HG02610 (cell line): Measurements from ENCODE around the gene KRT78.
A peak's percentile ranks its signal among the peaks of the same experiment; 100 is the strongest.
"Not testable (repeated sequence)": the region's sequence is repeated elsewhere in the genome, so short reads cannot be mapped to it uniquely, and the experiment has no call there.

Source experiments
- ATAC-seq: cut with Tn5 transposase; IDR thresholded peaks from one replicate; pipeline ENCODE4 v1.9.1; 2021; ENCODE audit warnings: mild to moderate bottlenecking, moderate library complexity; ENCODE audit not compliant: unreplicated experiment

The KRT78 gene

DNA sequence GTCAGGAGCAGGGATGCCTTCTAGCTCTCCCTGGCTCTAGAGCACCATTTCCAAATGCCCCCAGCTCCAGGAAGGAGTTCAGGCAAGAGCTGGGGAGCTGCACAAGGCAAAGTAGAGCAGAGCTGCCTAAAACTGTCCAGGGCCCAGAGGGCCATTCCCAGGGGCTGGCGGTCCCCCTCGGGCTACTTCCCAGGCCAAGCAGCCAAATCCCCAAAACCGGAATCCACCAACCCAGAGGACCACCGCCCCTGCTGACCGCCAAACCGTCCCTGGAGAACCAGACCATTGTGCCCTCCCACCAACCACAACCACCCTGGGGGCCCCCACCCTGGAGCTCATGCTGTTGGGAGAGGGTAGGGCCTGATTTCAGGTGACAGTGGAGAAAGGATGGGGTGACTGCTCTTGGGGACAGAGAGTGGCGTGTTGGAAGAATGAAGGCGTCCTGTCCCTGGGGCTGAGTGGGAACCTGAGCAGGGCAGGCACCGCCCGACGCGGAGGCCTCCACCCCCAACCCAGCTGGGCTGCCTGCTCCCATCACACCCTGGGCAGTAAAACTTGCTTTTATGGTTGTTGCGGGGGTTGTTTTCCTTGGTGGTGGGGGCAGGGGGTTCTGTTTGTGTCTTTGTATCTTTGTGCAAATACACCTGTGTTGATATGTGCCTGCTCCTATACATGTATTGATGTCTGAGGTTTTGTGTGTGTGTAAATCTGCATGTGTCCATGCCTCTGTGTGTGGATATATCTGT is 24.0 kb upstream of the KRT78 start:
- ATAC-seq, result no peak

DNA sequence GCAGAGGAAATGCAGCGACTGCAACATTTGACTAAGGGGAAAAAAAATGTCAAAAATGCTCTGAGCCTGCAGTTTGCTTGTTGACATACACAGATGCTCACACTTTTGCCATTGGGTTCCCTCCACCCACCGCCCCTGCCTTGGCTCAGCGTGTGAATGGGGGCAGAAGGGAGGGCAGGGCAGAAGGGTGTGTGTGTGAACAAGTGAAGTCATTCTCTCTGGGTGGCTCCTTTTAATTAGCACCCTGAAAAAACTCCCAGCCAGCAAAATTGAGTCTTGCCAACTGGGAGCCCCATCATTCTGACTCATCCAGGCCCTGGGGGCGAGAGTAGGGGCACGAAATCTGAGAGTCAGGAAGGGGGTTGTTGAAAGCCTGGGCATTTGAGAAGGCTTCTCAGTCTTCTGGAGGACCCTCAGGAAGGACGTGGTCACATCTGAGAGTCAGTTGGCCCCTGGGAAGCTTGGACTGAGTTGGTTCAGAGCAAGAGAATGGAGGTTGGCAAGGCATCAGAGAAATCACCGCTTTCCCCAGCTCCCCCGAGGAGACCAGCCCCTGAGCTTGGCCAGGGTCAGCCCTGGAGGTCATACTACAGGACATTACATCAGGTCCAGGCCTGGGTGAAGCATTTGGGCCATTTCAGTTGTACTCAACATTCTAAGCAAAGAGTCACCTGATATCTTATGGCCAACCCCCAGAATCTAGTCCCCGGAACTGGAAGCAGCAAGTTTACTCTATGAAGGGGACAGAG is 22.7 kb upstream of the KRT78 start:
- ATAC-seq, result no peak

DNA sequence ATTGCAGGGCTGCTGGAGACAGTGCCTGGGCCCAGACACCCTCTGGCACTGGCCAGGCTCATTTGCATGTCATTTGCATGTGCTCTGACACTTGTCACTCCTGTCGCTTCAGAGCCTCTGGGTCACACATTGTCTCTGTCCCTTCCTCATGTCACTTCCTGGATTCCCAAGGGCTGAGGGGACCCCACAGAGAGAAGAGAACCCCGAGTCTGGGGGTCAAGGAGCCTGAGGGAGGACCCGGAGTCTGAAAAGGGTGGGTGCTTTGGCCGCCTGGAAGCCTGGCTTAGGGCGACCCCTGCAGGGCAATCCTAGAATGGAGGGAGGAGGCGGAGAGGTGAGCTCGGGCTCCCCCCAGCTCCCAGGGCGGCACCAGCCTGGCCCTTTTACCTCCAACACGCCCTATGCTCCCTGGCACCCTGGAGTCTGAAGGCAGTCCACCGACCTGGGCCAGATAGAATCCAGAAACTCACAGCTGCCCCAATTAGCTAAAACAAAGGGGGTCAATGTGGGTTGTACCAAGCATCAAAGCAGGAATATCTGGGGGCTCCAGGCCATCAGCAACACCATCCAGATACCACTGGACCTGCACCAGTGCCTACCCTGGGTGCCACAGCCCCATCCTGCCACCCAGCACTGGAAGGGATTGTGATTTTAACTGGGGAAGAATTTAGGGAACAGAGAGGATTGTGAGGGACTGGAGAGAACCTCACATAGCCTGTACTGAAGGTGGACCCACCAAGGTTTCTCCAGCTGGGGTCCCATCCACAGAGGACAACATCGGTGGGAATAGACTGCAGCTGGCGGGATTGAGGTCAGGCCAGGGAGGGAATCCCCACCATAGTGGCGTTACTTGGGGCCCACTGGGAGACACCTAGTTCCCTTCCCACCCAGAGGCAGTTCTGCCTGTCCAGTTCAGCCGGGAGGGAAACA is 21.8 kb upstream of the KRT78 start:
- ATAC-seq, result peak; percentile 58

- ATAC-seq, result no peak
Observed at GRCh38 chr12:52867642-52868041, 18.8 kb upstream of the KRT78 start.

GRCh38 chr12:52867152-52867551 is 18.4 kb upstream of the KRT78 start:
- ATAC-seq, result no peak

- no peak for ATAC-seq
Observed at GRCh38 chr12:52865090-52865944, 16.5 kb upstream of the KRT78 start.

GRCh38 chr12:52862023-52862422 is 13.2 kb upstream of the KRT78 start:
- no peak for ATAC-seq

DNA sequence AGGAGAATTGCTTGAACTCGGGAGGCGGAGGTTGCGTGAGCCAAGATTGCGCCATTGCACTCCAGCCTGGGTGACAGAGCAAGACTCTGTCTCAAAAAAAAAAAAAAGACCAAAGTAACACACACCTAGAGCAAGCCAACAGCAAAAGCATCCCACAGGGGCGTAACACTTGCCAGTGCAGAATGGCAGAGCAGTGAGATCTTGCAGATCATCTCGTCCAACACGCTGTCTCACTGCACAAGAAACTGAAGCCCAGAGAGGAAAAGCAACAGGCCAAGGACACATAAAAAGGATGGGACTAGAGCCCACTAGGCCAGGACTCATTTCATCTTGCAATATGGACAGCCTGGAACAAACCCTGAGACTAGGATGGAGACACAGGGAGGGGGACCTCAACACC is 12.7 kb upstream of the KRT78 start:
- ATAC-seq, result no peak

- ATAC-seq, result no peak
Observed at GRCh38 chr12:52860102-52860823, 11.5 kb upstream of the KRT78 start.

- no peak for ATAC-seq
Observed at GRCh38 chr12:52857500-52857899, 8.7 kb upstream of the KRT78 start.

- no peak for ATAC-seq
Observed at GRCh38 chr12:52856787-52857186, 8.0 kb upstream of the KRT78 start.

DNA sequence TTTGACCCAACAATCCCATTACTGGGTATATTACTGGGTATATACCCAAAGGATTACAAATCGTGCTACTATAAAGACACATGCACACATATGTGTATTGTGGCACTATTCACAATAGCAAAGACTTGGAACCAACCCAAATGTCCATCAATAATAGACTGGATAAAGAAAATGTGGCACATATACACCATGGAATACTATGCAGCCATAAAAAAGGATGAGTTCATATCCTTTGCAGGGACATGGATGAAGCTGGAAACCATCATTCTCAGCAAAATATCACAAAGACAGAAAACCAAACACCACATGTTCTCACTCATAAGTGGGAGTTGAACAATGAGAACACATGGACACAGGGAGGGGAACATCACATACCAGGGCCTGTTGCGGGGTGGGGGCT is 7.3 kb upstream of the KRT78 start:
- not testable (repeated sequence) for ATAC-seq

- no peak for ATAC-seq
Observed at GRCh38 chr12:52851787-52852186, 3.0 kb upstream of the KRT78 start.

GRCh38 chr12:52850681-52851080 is 1.9 kb upstream of the KRT78 start:
- no peak for ATAC-seq

GRCh38 chr12:52849511-52849910 is 717 bp upstream of the KRT78 start:
- ATAC-seq, result no peak

DNA sequence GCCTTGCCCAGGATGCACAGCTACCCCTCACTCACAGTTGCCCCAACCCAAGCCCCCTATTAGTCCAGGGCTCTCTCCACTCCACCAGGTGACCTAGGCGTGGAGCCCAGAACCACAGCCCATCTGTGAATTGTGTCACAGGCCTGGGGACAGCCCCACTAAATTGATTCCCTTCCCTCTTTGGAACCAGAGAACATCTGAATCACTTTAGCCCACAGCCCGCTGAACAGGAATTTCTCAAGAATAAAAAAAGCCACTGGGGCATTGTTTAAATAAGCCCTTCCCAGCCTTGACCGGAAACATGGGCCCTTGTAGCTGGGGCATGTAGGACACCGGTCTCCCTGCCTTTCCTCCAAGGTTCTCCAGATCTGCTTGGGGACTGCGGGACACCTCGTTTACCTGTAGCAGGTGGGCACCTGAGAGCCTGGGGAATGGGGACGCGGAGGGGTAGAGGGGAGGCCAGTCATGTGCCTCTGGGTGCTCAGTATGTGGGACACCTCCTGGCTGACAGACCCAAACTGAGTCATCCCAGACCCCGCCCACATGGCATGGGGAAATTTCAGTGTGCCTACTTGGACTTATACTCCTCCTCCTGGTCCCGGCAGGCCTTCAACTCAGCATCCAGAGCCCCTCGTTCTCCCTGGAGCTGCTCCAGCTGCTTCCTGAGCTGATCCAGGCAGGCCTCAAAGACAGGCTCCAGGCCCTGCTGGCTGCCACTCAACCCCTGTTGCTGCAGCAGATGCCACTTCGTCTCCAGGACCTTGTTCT is 1.3 kb downstream of the KRT78 start:
- ATAC-seq, result no peak

- ATAC-seq, result no peak
Observed at GRCh38 chr12:52846356-52846970, 2.3 kb downstream of the KRT78 start.

- ATAC-seq, result no peak
Observed at GRCh38 chr12:52845946-52846345, 2.8 kb downstream of the KRT78 start.

- ATAC-seq, result no peak
Observed at GRCh38 chr12:52844386-52844785, 4.4 kb downstream of the KRT78 start.
